Sigmoid colon (tissue), 7 donors: ENCODE data around the gene PCP4. TPM values are rescaled to one million over a fixed set of nuclear protein-coding genes. Genes with fewer than 3 reads are reported as not detected.

Experiments
- DNase-seq: peaks from one replicate; pipeline ENCODE4 v3.0.0-alpha.2; 2019
- H3K27ac ChIP-seq, 4 donors: fragments of 200-600 bp; sonication (generic); one replicate each; pipeline ENCODE4 v1.5.1; 2016 to 2019; ENCODE audit warnings: mild to moderate bottlenecking in 1 of 4
- H3K27me3 ChIP-seq, 3 donors: fragments of 200-600 bp; sonication (generic); one replicate each; pipeline ENCODE4 v1.5.1; 2019; ENCODE audit warnings: mild to moderate bottlenecking in 1 of 3
- H3K36me3 ChIP-seq, 4 donors: fragments of 200-600 bp; sonication (generic); one replicate each; pipeline ENCODE4 v1.5.1; 2016 to 2019
- H3K4me1 ChIP-seq, 4 donors: fragments of 200-600 bp; sonication (generic); one replicate each; pipeline ENCODE4 v1.5.1; 2017 to 2019
- H3K4me3 ChIP-seq, 4 donors: fragments of 200-600 bp; sonication (generic); one replicate each; pipeline ENCODE4 v1.5.1; 2017 to 2019; ENCODE audit warnings: mild to moderate bottlenecking in 2 of 4, moderate library complexity in 1 of 4
- H3K9me3 ChIP-seq, 4 donors: fragments of 200-600 bp in 3 of 4; sonication (generic) in 3 of 4; one replicate each; pipeline versions ENCODE4 v1.5.1 to v1.6.1; 2013 to 2019
- EP300 ChIP-seq, 4 donors: sonication (generic); formaldehyde crosslinking; IDR thresholded peaks; one replicate each; pipeline ENCODE4 v1.6.1; 2017; ENCODE audit warnings: antibody characterized with exemption in 4 of 4
- POLR2A ChIP-seq, 2 donors: fragments of 450-650 bp; IDR thresholded peaks; one replicate each; pipeline ENCODE4 v1.6.1; 2016; ENCODE audit warnings: antibody characterized with exemption in 2 of 2, mild to moderate bottlenecking in 2 of 2, moderate library complexity in 2 of 2
- POLR2AphosphoS5 ChIP-seq, 4 donors: sonication (generic); formaldehyde crosslinking; IDR thresholded peaks; one replicate each; pipeline ENCODE4 v1.6.1; 2017; ENCODE audit warnings: antibody characterized with exemption in 4 of 4
- WGBS, 2 donors: extraction: QIAGEN DNeasy Blood & Tissue Kit; methylation state at CpG; one replicate each; pipeline ENCODE4 v1.1.7; 2013; 5-methylcytosine and 5-hydroxymethylcytosine counted together
- intact Hi-C: fragments of 100-400 bp; cut with DNase I; formaldehyde crosslinking; loops from one replicate; pipeline ENCODE4 v1.15.1; 2023
- polyA plus RNA-seq, 3 donors: library from polyadenylated mRNA; stranded (reverse); fragments of 200-250 nt; gene quantifications; one replicate each; pipeline ENCODE4 v1.2.3, GENCODE V29; 2013
- total RNA-seq, 4 donors: library from RNA; depleted of rRNA; stranded (reverse); fragments of >200 nt; gene quantifications; one replicate each; pipeline ENCODE4 v1.1.0, GENCODE V29; 2016
- TF ChIP-seq, protein P1 (sequence below), 4 experiments: fragments of 450-650 bp in 3 of 4; fragments of 200-600 bp in 1 of 4; IDR thresholded peaks; one replicate each; pipeline ENCODE4 v1.5.1; 2016 to 2019; ENCODE audit warnings: antibody characterized with exemption in 4 of 4, mild to moderate bottlenecking in 3 of 4, moderate library complexity in 2 of 4
- donor health status: healthy with polysubstance abuse.
- donor health status: Bipolar disorder and iron deficiency.
- donor health status: healthy.

Gene PCP4
- total and polyA plus RNA-seq, 7 donors = 6.2 to 198 (median 122) TPM; not detected in 1

DNA sequence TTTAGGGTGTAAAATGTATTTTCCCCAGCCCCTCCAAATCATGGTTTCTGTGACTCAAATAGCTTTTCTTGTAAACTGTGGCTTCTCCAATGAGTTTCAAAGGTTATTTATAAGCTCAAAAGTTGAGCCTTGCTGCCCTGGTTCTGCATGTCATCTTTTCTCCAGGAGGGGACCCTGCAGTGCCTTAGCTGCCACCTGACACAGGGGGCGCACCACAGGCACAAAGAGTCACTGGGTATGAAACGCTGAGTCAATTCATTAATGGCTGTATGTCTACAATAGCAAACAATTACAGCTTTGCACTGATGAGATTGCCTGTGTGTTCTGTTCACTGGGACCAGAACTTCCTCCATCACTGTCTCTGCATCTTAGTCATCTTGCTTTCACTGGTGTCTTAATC is 100.8 kb downstream of the PCP4 start:
- TF ChIP-seq EP300 (IDR thresholded peaks at IDR 0.05) (no peak), POLR2AphosphoS5 (IDR thresholded peaks at IDR 0.05) (no peak), POLR2A (IDR thresholded peaks at IDR 0.05) (no peak)
- TF ChIP-seq, protein P1, sequence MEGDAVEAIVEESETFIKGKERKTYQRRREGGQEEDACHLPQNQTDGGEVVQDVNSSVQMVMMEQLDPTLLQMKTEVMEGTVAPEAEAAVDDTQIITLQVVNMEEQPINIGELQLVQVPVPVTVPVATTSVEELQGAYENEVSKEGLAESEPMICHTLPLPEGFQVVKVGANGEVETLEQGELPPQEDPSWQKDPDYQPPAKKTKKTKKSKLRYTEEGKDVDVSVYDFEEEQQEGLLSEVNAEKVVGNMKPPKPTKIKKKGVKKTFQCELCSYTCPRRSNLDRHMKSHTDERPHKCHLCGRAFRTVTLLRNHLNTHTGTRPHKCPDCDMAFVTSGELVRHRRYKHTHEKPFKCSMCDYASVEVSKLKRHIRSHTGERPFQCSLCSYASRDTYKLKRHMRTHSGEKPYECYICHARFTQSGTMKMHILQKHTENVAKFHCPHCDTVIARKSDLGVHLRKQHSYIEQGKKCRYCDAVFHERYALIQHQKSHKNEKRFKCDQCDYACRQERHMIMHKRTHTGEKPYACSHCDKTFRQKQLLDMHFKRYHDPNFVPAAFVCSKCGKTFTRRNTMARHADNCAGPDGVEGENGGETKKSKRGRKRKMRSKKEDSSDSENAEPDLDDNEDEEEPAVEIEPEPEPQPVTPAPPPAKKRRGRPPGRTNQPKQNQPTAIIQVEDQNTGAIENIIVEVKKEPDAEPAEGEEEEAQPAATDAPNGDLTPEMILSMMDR (IDR thresholded peaks at IDR 0.05) = no peak
- 90 to 91% methylated on average over 2 of the region's 2 CpGs for WGBS, 2 donors
- Histone ChIP-seq H3K27ac (no peak overlapping the region), H3K4me1 (peaks cover 0 to 16% (median 4%) of the 10 kb centered on the region in 4 donors), H3K4me3 (no peak overlapping the region), H3K27me3 (no peaks in the 10 kb centered on the region), H3K36me3 (no peaks in the 10 kb centered on the region), H3K9me3 (no peaks in the 10 kb centered on the region)
- DNase-seq = no peak
- intact Hi-C loops = no loop called here

DNA sequence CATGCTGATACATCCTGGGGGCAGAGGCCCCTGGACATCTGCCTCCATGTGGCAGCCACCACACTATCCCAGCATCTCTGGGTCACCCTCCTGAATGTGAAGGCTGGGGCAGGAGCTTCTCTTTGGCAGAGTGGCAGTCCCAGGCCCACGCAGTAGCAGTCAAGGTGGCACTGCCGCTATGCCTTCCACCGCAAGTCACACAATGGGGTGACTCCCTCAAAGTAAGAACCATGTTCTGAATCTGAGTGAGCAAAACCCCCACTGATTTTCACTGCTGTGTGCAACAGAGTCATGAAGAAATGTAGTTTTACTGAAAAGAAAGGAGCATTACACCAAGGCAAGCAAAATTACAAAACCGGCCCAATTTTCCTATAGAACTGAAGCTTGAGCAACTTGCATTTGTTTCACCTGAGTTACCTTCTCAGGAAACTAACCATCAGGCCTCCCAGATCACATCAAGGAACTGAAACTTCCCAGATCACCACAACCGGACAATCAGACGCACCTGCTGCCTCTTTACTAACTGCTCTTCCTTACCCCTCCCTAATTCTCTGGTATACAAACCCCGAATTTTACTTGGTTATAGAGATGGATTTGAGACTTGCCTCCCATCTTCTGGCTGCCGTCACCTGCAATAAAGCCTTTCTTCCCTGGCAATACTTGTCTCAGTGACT is 102.6 kb downstream of the PCP4 start:
- H3K4me1 ChIP-seq = peaks cover 0 to 16% (median 4%) of the 10 kb centered on the region in 4 donors
- H3K4me3 ChIP-seq = no peak overlapping the region
- 61 to 79% methylated on average over 8 of the region's 8 CpGs for WGBS, 2 donors
- H3K9me3 ChIP-seq = no peaks in the 10 kb centered on the region
- intact Hi-C loops = no loop called here
- no peak for DNase-seq
- H3K27ac ChIP-seq = no peak overlapping the region
- H3K36me3 ChIP-seq = no peaks in the 10 kb centered on the region
- H3K27me3 ChIP-seq = no peaks in the 10 kb centered on the region
- TF ChIP-seq, protein P1 (IDR thresholded peaks at IDR 0.05) = no peak
- TF ChIP-seq EP300 (IDR thresholded peaks at IDR 0.05) = no peak
- no peak for TF ChIP-seq POLR2AphosphoS5 (IDR thresholded peaks at IDR 0.05)
- no peak for TF ChIP-seq POLR2A (IDR thresholded peaks at IDR 0.05)

DNA sequence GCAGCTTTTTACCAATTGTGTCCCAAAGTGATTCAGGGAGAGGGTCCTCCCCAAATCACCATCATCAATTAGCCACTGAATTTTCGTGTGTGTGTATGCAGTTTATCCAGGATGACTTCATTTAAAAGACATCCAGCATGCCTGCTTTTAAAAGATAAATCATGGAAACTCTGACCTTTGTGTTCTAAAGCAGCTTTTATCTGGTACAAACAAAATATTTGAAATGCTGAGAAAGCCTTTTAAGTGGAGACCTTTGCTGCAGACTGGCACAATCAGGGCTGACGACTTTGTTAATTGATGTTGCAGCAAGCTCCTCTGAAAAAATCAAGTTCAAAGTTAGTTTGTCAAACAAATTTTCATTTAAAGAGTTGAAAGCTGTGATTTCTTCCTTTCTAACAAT is 104.7 kb downstream of the PCP4 start:
- H3K27me3 ChIP-seq = no peaks in the 10 kb centered on the region
- no peak overlapping the region for H3K27ac ChIP-seq
- H3K4me1 ChIP-seq = peaks cover 0 to 16% (median 4%) of the 10 kb centered on the region in 4 donors
- no peak overlapping the region for H3K4me3 ChIP-seq
- 9 to 38% methylated on average over 2 of the region's 2 CpGs for whole genome bisulfite sequencing, 2 donors
- no peaks in the 10 kb centered on the region for H3K36me3 ChIP-seq
- TF ChIP-seq POLR2AphosphoS5 (IDR thresholded peaks at IDR 0.05) = no peak
- TF ChIP-seq, protein P1 (IDR thresholded peaks at IDR 0.05) = no peak
- TF ChIP-seq POLR2A (IDR thresholded peaks at IDR 0.05) = no peak
- no peak for TF ChIP-seq EP300 (IDR thresholded peaks at IDR 0.05)
- no peaks in the 10 kb centered on the region for H3K9me3 ChIP-seq
- intact Hi-C loops = no loop called here
- DNase-seq = no peak

DNA sequence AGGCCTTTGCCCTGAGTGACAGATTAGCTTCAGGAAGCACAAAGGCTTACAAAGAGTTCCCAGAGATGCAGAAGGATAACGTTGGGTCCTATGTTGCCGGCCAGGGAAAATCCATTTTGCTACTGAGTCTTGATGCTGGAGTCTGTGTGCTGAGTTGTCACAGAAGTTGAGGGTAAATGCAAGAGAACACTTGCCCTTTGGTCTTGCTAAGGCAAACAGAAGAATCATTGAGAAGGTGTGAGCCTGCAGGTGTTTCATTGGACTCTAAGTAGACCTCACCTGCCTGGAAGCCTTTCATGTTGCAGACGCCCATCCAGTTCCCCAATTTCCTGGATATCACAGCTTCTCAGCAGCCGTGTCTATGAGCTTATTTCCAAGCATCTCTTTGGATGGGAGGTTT is 105.2 kb downstream of the PCP4 start:
- 21 to 53% methylated on average over 4 of the region's 4 CpGs for whole genome bisulfite sequencing, 2 donors
- Histone ChIP-seq H3K9me3 (no peaks in the 10 kb centered on the region), H3K27me3 (no peaks in the 10 kb centered on the region), H3K4me1 (peaks cover 0 to 16% (median 4%) of the 10 kb centered on the region in 4 donors), H3K36me3 (no peaks in the 10 kb centered on the region), H3K4me3 (no peak overlapping the region), H3K27ac (no peak overlapping the region)
- DNase-seq = no peak
- TF ChIP-seq POLR2A (IDR thresholded peaks at IDR 0.05) = no peak
- no peak for TF ChIP-seq POLR2AphosphoS5 (IDR thresholded peaks at IDR 0.05)
- TF ChIP-seq, protein P1 (IDR thresholded peaks at IDR 0.05) = no peak
- TF ChIP-seq EP300 (IDR thresholded peaks at IDR 0.05) = no peak
- intact Hi-C loops = no loop called here
